Measurements from ENCODE around the gene TPP1. TPM values are rescaled to one million over a fixed set of nuclear protein-coding genes. Genes with fewer than 3 reads are reported as not detected.

The TPP1 gene
- total RNA-seq, 6 experiments from 2014 or later: 62.5 to 159 (median 81.0) TPM

- 80% methylated on average over 1 of the region's 4 CpGs for WGBS (ENCODE audit: insufficient coverage, low coverage, low lambda C conversion rate, missing lambda C conversion rate)
- no peaks in the 10 kb centered on the region for H3K27me3 ChIP-seq
- intact Hi-C loops (cut with DNase I): no loop called here
- H3K36me3 ChIP-seq: no peaks in the 10 kb centered on the region
- ATAC-seq (no peak), DNase-seq (no peak)
- H3K27ac ChIP-seq: no peak overlapping the region
- TF ChIP-seq POLR2A (IDR thresholded peaks at IDR 0.05) (no peak), CTCF (IDR thresholded peaks at IDR 0.05) (no peak)
- H3K9me3 ChIP-seq: no peaks in the 10 kb centered on the region
- no peak overlapping the region for H3K4me3 ChIP-seq
- H3K4me1 ChIP-seq: no peaks in the 10 kb centered on the region
Measured at GRCh38 chr11:6628526-6628925, 9.3 kb upstream of the TPP1 start.

DNA sequence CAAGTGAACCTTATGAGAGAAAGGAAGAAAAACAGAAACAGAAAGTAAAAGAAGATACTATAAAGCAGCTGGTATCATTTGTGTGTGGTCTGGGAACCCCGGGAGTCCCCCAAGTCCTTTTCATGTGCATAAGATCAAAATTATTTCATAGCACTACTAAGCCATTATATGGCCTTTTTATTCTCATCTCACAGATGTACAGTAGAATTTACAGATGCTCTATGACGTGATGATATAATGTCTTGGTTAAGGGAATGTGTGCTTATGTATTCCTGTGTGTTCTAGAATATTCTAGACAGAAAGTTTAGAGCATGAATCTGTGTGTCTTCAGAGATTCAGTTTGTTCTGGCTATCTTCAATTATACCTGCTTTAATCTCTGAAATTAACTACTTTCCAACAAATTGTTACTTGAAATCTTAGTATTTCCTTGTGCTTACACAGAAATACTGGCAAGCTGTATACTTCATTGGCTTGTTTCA is 8.6 kb upstream of the TPP1 start:
- intact Hi-C loops (cut with DNase I): no loop called here
- Histone ChIP-seq H3K9me3 (no peaks in the 10 kb centered on the region), H3K4me3 (no peak overlapping the region), H3K4me1 (no peaks in the 10 kb centered on the region), H3K36me3 (no peaks in the 10 kb centered on the region), H3K27ac (no peak overlapping the region), H3K27me3 (no peaks in the 10 kb centered on the region)
- ATAC-seq (no peak), DNase-seq (no peak)
- 90% methylated on average over 2 of the region's 2 CpGs for WGBS (ENCODE audit: insufficient coverage, low coverage, low lambda C conversion rate, missing lambda C conversion rate)
- TF ChIP-seq POLR2A (IDR thresholded peaks at IDR 0.05) (no peak), CTCF (IDR thresholded peaks at IDR 0.05) (no peak)

DNA sequence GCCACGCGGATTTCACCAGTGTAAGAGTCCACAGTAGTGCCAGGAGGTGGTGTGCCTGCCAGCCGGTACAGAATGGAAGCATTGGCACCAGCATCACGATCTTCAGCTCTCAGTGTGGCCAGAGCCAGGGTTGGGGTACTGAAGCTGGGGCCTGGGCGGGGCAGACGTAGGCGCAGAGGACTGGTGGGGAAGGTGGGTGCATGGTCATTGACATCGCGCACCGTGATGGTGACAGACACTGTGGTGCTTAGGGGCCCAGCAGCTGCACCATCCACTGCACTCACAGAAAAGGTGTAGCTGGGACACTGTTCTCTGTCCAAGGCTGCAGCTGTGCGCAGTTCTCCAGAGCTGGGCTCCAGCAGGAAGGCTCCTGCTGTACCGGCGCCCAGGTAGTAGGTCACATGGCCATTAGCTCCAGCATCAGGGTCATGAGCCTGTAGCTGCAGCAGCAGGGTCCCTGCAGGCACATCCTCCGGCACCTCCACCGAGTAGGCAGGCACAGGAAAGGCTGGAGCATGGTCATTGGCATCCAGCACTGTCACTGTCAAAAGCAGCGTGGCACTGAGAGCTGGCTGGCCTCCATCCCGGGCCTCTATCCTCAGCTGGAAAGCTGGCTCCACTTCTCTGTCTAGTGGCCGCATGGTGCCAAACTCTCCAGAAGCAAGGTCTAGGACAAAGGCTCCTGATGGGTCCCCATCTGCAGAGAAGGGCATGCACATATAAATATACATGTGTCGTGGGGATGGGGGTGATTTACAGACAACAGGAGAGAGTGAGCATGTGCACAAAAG is 7.9 kb upstream of the TPP1 start:
- TF ChIP-seq CTCF (IDR thresholded peaks at IDR 0.05) (no peak), POLR2A (IDR thresholded peaks at IDR 0.05) (no peak)
- Histone ChIP-seq H3K4me3 (no peak overlapping the region), H3K27ac (no peak overlapping the region), H3K27me3 (no peaks in the 10 kb centered on the region), H3K4me1 (no peaks in the 10 kb centered on the region), H3K9me3 (no peaks in the 10 kb centered on the region), H3K36me3 (no peaks in the 10 kb centered on the region)
- intact Hi-C loops (cut with DNase I): no loop called here
- ATAC-seq (no peak), DNase-seq (no peak)
- WGBS (ENCODE audit: insufficient coverage, low coverage, low lambda C conversion rate, missing lambda C conversion rate): 75% methylated on average over 8 of the region's 19 CpGs

GRCh38 chr11:6625832-6626420 is 6.7 kb upstream of the TPP1 start:
- intact Hi-C loops (cut with DNase I): no loop called here
- Histone ChIP-seq H3K9me3 (no peaks in the 10 kb centered on the region), H3K36me3 (no peaks in the 10 kb centered on the region), H3K27me3 (no peaks in the 10 kb centered on the region), H3K4me3 (no peak overlapping the region), H3K4me1 (no peaks in the 10 kb centered on the region), H3K27ac (no peak overlapping the region)
- TF ChIP-seq CTCF (IDR thresholded peaks at IDR 0.05) (no peak), POLR2A (IDR thresholded peaks at IDR 0.05) (no peak)
- WGBS (ENCODE audit: insufficient coverage, low coverage, low lambda C conversion rate, missing lambda C conversion rate): 80% methylated on average over 2 of the region's 17 CpGs
- DNase-seq: no peak
- ATAC-seq: no peak
